CD4-positive, alpha-beta memory T cell (primary cell): ENCODE measurements around the gene ADAMTS3. TPM values are rescaled to one million over a fixed set of nuclear protein-coding genes. Genes with fewer than 3 reads are reported as not detected.
A peak's percentile ranks its signal among the peaks of the same experiment; 100 is the strongest.

ENCODE experiments used
- CTCF ChIA-PET: fragments of 350-600 bp; sonication (Branson Sonifier 250); formaldehyde crosslinking; loops from one replicate; lab custom pipeline; 2021; ENCODE audit warnings: inconsistent platforms; ENCODE audit not compliant: partially characterized antibody; lab: Charles Lee
- POLR2A ChIA-PET: fragments of 350-600 bp; sonication (Branson Sonifier 250); formaldehyde crosslinking; loops from one replicate; lab custom pipeline; 2021; ENCODE audit not compliant: partially characterized antibody; lab: Charles Lee
- DNase-seq, 5 donors: peaks; one replicate each; pipeline versions ENCODE4 v3.0.0 to v3.0.0-alpha.2; 2020 to 2022; ENCODE audit warnings: mixed read lengths in 1 of 5
- H3K27ac ChIP-seq: one replicate; pipeline ENCODE4 v1.7.0; 2013; ENCODE audit warnings: low read depth, low read length
- H3K27me3 ChIP-seq: 2 replicates; pipeline ENCODE4 v1.7.0; 2013; ENCODE audit warnings: mild to moderate bottlenecking, low read length, moderate library complexity; ENCODE audit not compliant: insufficient read depth
- H3K36me3 ChIP-seq: 2 replicates; pipeline ENCODE4 v1.7.0; 2013; ENCODE audit warnings: mild to moderate bottlenecking, low read length, moderate library complexity; ENCODE audit not compliant: insufficient read depth
- H3K4me1 ChIP-seq: 2 replicates; pipeline ENCODE4 v1.7.0; 2013; ENCODE audit warnings: mild to moderate bottlenecking, low read length, moderate library complexity; ENCODE audit not compliant: insufficient read depth
- H3K4me3 ChIP-seq, 2 donors: one replicate each; pipeline ENCODE4 v1.7.0; 2013; ENCODE audit warnings: low read length in 2 of 2, mild to moderate bottlenecking in 1 of 2
- H3K9me3 ChIP-seq, 2 donors: one replicate each; pipeline ENCODE4 v1.7.0; 2013; ENCODE audit warnings: low read length in 2 of 2, control low read depth in 1 of 2; ENCODE audit not compliant: control insufficient read depth in 1 of 2
- H3K27ac Mint-ChIP-seq, 7 donors: one replicate each; pipeline ENCODE4 v1.8.0; 2020 to 2021; ENCODE audit warnings: mixed read lengths in 7 of 7, mild to moderate bottlenecking in 6 of 7, inconsistent platforms in 3 of 7, moderate library complexity in 3 of 7
- H3K27me3 Mint-ChIP-seq, 2 donors: one replicate each; pipeline ENCODE4 v1.8.0; 2020 to 2021; ENCODE audit warnings: mixed read lengths in 2 of 2
- H3K36me3 Mint-ChIP-seq, 2 donors: one replicate each; pipeline ENCODE4 v1.8.0; 2020 to 2021; ENCODE audit warnings: mixed read lengths in 2 of 2, inconsistent platforms in 1 of 2, mild to moderate bottlenecking in 1 of 2
- H3K4me1 Mint-ChIP-seq, 4 donors: one replicate each; pipeline ENCODE4 v1.8.0; 2020 to 2021; ENCODE audit warnings: mixed read lengths in 4 of 4, mild to moderate bottlenecking in 1 of 4
- H3K4me3 Mint-ChIP-seq, 8 donors: one replicate each; pipeline ENCODE4 v1.8.0; 2020 to 2021; ENCODE audit warnings: mixed read lengths in 8 of 8, mild to moderate bottlenecking in 7 of 8, moderate library complexity in 6 of 8, inconsistent platforms in 3 of 8
- H3K9me3 Mint-ChIP-seq, 8 donors: one replicate each; pipeline ENCODE4 v1.8.0; 2020 to 2021; ENCODE audit warnings: mixed read lengths in 8 of 8, mild to moderate bottlenecking in 5 of 8, inconsistent platforms in 3 of 8, moderate library complexity in 1 of 8
- intact Hi-C: fragments of 100-400 bp; cut with micrococcal nuclease; formaldehyde crosslinking; loops from one replicate; pipeline ENCODE4 v1.15.1; 2023
- polyA plus RNA-seq, 2 donors: library from polyadenylated mRNA; unstranded; fragments of 300-500 nt; fragmentation: Illumina TruSeq; gene quantifications; one replicate each; pipeline ENCODE4 v1.2.3, GENCODE V29; 2021
- total RNA-seq, 2 experiments: library from RNA; stranded (reverse); gene quantifications; one replicate each; pipeline ENCODE4 v1.2.3, GENCODE V29; 2021

ADAMTS3 gene
- total and polyA plus RNA-seq, 4 experiments from 2014 or later, result not detected

DNA sequence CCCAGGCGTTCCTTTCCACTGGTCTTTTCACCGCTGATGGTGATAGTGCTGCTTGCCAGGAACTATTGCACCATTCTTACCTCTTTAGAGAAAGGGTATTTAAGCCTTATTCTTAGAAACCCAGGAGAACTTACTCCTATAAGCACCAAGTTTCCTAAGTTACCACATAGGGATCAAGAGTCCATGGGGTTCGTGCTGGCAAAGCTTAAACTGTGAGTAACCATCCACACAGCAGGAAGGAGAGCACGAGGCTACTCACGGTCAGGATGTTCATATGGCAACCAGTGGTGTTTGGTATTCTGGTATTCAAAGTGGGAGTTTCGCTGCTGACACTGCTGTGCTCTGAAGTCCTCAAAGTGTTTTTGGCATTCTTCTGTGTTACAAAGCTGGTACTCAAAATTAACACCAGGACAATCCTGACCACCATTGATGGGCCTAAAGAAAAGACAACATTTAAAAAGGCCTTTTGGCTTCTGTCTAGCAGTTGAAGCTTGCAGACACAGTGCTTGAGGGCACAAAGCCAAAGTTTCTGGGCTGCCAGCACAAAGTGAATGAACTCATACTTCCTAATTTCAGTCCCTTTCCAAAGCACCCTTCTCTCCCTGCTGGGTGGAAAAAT, 256.9 kb downstream of the ADAMTS3 start:
- CTCF ChIA-PET, result interaction anchor here (1.5 kb wide), 1 partner anchor 9 kb away, joined by 21 read pairs; no protein-coding TSS in a partner anchor
- Mint-ChIP-seq H3K27ac (no peak overlapping the region), H3K9me3 (no peaks in the 10 kb centered on the region), H3K4me1 (no peaks in the 10 kb centered on the region), H3K4me3 (no peak overlapping the region), H3K27me3 (no peaks in the 10 kb centered on the region), H3K36me3 (no peaks in the 10 kb centered on the region)
- Histone ChIP-seq H3K4me3 (no peak overlapping the region), H3K4me1 (no peaks in the 10 kb centered on the region), H3K27ac (no peak overlapping the region), H3K36me3 (no peaks in the 10 kb centered on the region), H3K9me3 (no peaks in the 10 kb centered on the region), H3K27me3 (no peaks in the 10 kb centered on the region)
- intact Hi-C loops, result no loop called here
- POLR2A ChIA-PET, result no interaction called here
- DNase-seq, result no peak

DNA sequence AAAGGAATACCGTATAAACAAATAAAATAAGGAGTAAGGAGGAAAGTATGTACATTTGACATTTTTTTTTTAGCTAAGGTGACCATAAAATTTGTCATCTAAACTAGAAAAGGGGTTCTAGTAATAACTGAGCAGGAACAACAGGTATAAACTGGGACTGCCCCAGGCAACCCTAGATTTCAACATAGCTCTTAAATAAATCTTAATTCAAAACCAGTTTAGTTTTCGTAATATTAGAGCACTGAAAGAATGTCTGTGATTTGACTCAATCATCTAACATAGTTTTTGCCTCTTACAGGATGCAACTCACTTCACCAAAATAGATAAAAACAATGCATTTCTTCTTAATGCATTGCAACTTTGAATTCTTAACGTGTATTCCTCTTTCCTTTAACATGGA, 257.7 kb downstream of the ADAMTS3 start:
- DNase-seq, result no peak
- Mint-ChIP-seq H3K4me1 (no peaks in the 10 kb centered on the region), H3K27me3 (no peaks in the 10 kb centered on the region), H3K36me3 (no peaks in the 10 kb centered on the region), H3K9me3 (no peaks in the 10 kb centered on the region), H3K4me3 (no peak overlapping the region), H3K27ac (no peak overlapping the region)
- Histone ChIP-seq H3K4me3 (no peak overlapping the region), H3K27ac (no peak overlapping the region), H3K4me1 (no peaks in the 10 kb centered on the region), H3K27me3 (no peaks in the 10 kb centered on the region), H3K36me3 (no peaks in the 10 kb centered on the region), H3K9me3 (no peaks in the 10 kb centered on the region)
- intact Hi-C loops, result no loop called here
- POLR2A ChIA-PET, result no interaction called here
- CTCF ChIA-PET, result no interaction called here

DNA sequence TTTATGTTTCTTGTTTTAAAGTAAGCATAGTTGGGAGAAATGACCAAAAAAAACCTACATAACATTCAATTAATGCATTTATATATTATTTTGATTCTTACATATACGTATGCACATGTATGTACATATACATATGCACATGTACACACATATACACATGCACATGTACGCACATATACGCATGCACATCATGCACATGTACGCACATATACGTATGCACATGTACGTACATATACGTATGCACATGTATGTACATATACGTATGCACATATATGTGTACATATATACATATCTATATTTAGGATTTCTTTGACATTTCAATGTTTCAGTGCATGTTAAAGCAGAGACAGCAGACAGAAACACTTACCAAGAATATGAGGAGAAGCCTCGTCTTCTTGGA, 263.4 kb downstream of the ADAMTS3 start:
- H3K9me3 Mint-ChIP-seq, result no peaks in the 10 kb centered on the region
- H3K4me1 Mint-ChIP-seq, result no peaks in the 10 kb centered on the region
- Histone ChIP-seq H3K4me1 (no peaks in the 10 kb centered on the region), H3K9me3 (no peaks in the 10 kb centered on the region), H3K27ac (no peak overlapping the region), H3K4me3 (no peak overlapping the region), H3K36me3 (no peaks in the 10 kb centered on the region), H3K27me3 (no peaks in the 10 kb centered on the region)
- intact Hi-C loops, result loop anchor here (10.0 kb wide), 1 partner anchor 1251 kb away; no protein-coding TSS in a partner anchor
- POLR2A ChIA-PET, result no interaction called here
- H3K27ac Mint-ChIP-seq, result no peak overlapping the region
- no peak for DNase-seq
- no peaks in the 10 kb centered on the region for H3K27me3 Mint-ChIP-seq
- H3K4me3 Mint-ChIP-seq, result no peak overlapping the region
- CTCF ChIA-PET, result interaction anchor here (2.3 kb wide), 1 partner anchor 1654 kb away, joined by 5 read pairs; no protein-coding TSS in a partner anchor
- H3K36me3 Mint-ChIP-seq, result no peaks in the 10 kb centered on the region

DNA sequence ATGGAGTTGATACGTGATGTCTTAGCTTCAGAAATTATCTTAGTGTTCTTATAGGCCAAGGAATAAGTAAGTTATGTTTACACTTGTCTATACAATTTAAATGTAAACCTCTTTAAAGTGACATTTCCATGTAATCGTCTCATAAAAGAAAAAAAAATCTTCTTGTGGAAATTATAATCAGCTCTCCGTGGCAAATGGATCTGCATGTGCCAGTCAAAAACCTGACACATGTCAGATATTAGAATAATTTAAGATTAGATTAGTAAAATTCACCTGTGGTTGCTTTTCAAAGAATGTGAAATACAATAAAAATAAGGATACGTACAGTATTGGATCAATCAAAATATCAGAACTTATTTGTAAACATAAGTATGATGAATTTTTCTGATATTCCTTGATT, 263.9 kb downstream of the ADAMTS3 start:
- Mint-ChIP-seq H3K36me3 (no peaks in the 10 kb centered on the region), H3K27ac (no peak overlapping the region), H3K4me3 (no peak overlapping the region), H3K27me3 (no peaks in the 10 kb centered on the region), H3K4me1 (no peaks in the 10 kb centered on the region), H3K9me3 (no peaks in the 10 kb centered on the region)
- no peak overlapping the region for H3K4me3 ChIP-seq
- no peak overlapping the region for H3K27ac ChIP-seq
- no peaks in the 10 kb centered on the region for H3K27me3 ChIP-seq
- no peaks in the 10 kb centered on the region for H3K9me3 ChIP-seq
- no peaks in the 10 kb centered on the region for H3K4me1 ChIP-seq
- ChIA-PET POLR2A (no interaction called here), CTCF (interaction anchor here (2.3 kb wide), 1 partner anchor 1653 kb away, joined by 5 read pairs; no protein-coding TSS in a partner anchor)
- intact Hi-C loops, result loop anchor here (10.0 kb wide), 1 partner anchor 1250 kb away; no protein-coding TSS in a partner anchor
- no peaks in the 10 kb centered on the region for H3K36me3 ChIP-seq
- DNase-seq, result no peak

DNA sequence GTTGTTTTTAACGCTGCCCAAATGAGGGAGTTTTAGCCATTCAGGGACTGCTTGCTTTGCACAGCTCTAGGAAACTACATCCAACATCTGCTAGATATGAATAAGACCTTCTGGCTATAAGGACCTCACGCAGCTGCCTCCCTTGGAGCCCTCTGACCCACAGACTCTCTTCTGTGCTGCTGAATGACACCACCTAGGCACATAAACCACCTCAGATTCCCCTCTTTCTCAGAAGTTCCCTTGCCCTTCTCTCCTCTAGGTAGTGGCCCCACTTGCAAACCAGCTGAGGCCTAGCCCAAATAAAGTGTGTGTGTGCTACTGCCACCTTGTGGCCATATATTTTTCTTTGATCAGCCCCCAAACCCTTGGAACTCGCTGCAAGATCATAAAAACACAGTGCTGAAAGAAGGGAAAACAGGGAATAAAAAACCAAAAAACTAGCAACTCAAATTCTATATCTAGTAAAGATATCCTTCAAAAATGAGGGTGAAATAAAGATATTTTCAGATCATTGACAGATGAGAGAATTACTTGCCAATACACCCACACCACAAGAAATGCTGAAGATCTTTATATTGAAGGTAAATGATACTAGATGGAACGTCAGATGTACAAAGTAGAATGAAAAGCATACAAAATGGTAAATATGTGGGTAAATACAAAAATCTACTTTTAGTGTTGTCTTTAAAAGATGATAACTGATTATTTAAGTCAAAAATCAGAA, 265.9 kb downstream of the ADAMTS3 start:
- Mint-ChIP-seq H3K27me3 (no peaks in the 10 kb centered on the region), H3K9me3 (no peaks in the 10 kb centered on the region), H3K36me3 (no peaks in the 10 kb centered on the region), H3K4me3 (no peak overlapping the region), H3K4me1 (no peaks in the 10 kb centered on the region), H3K27ac (no peak overlapping the region)
- no peaks in the 10 kb centered on the region for H3K36me3 ChIP-seq
- H3K4me3 ChIP-seq, result no peak overlapping the region
- ChIA-PET POLR2A (no interaction called here), CTCF (interaction anchor here (0.6 to 3.7 kb wide), 12 partner anchors 9 to 1701 kb away, joined by 3 to 21 read pairs (median 4); no protein-coding TSS in a partner anchor)
- DNase-seq, result peak; percentile 35 to 42 (median 39)
- no peaks in the 10 kb centered on the region for H3K9me3 ChIP-seq
- intact Hi-C loops, result loop anchor here (1.0 to 10.0 kb wide), 3 partner anchors 1032 to 1248 kb away; no protein-coding TSS in a partner anchor
- H3K27me3 ChIP-seq, result no peaks in the 10 kb centered on the region
- H3K27ac ChIP-seq, result no peak overlapping the region
- H3K4me1 ChIP-seq, result no peaks in the 10 kb centered on the region

DNA sequence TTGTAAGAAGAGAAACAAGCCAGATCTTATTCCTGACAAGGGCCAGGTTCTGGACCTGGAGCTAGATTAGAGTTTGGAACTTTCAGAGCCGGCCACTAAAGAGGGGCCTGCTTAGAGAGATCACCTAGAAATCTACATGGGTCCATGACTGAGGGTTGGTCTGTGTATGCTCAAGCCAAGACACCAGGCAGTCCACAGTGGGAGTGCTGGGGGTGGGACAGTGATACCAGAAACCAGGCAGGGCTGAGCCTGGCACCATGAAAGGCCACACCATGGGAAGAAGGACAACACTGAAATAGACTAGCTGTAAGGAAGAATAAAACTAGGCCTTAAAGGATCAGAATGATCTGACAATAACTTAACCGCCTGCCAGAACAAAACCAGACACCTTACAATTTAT, 267.3 kb downstream of the ADAMTS3 start:
- CTCF ChIA-PET, result interaction anchor here (0.6 to 3.7 kb wide), 7 partner anchors 8 to 1736 kb away, joined by 3 to 21 read pairs (median 6); no protein-coding TSS in a partner anchor
- Histone ChIP-seq H3K9me3 (no peaks in the 10 kb centered on the region), H3K27me3 (no peaks in the 10 kb centered on the region), H3K4me3 (no peak overlapping the region), H3K36me3 (no peaks in the 10 kb centered on the region), H3K4me1 (no peaks in the 10 kb centered on the region), H3K27ac (no peak overlapping the region)
- POLR2A ChIA-PET, result no interaction called here
- DNase-seq, result no peak
- no peak overlapping the region for H3K27ac Mint-ChIP-seq
- intact Hi-C loops, result loop anchor here (2.0 to 10.0 kb wide), 2 partner anchors 1031 to 1247 kb away; no protein-coding TSS in a partner anchor
- no peaks in the 10 kb centered on the region for H3K4me1 Mint-ChIP-seq
- H3K27me3 Mint-ChIP-seq, result no peaks in the 10 kb centered on the region
- no peak overlapping the region for H3K4me3 Mint-ChIP-seq
- no peaks in the 10 kb centered on the region for H3K9me3 Mint-ChIP-seq
- no peaks in the 10 kb centered on the region for H3K36me3 Mint-ChIP-seq

DNA sequence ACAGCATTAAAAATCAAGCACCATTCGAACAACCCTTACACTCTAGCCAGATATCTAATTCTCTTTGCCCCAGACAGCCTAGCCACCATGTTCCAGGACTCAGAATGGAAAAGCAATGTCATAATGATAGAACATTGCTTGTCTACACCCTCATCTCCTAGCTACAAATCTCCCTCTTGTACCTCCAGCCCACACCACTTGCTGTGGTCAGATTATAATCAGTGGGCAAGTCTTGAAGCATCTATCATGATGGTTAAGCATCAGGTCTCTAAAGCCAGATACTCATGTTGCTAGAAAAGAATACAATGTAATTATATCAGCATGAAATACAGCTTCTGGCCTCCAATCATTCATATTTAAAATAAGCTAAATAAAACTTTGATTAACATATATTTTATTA, 268.9 kb downstream of the ADAMTS3 start:
- Histone ChIP-seq H3K4me3 (no peak overlapping the region), H3K27me3 (no peaks in the 10 kb centered on the region), H3K36me3 (no peaks in the 10 kb centered on the region), H3K9me3 (no peaks in the 10 kb centered on the region), H3K27ac (no peak overlapping the region), H3K4me1 (no peaks in the 10 kb centered on the region)
- ChIA-PET CTCF (no interaction called here), POLR2A (no interaction called here)
- H3K4me3 Mint-ChIP-seq, result no peak overlapping the region
- no peaks in the 10 kb centered on the region for H3K9me3 Mint-ChIP-seq
- peaks cover 0 to 3% (median 1%) of the 10 kb centered on the region in 4 donors for H3K4me1 Mint-ChIP-seq
- no peak for DNase-seq
- H3K27me3 Mint-ChIP-seq, result peaks cover 0 to 3% of the 10 kb centered on the region in 2 donors
- H3K27ac Mint-ChIP-seq, result no peak overlapping the region
- H3K36me3 Mint-ChIP-seq, result no peaks in the 10 kb centered on the region
- intact Hi-C loops, result loop anchor here (10.0 kb wide), 1 partner anchor 1245 kb away; no protein-coding TSS in a partner anchor
